Renal cortex interstitium (tissue), 11 donors: ENCODE results near the gene MLLT11. TPM values are rescaled to one million over a fixed set of nuclear protein-coding genes. Genes with fewer than 3 reads are reported as not detected.

ENCODE experiments used
- DNase-seq, 11 donors: peaks; one replicate each; pipeline ENCODE4 v3.0.0-alpha.2; 2013; ENCODE audit warnings: low read depth in 9 of 11, low spot score in 4 of 11; ENCODE audit errors: extremely low read depth in 1 of 11
- polyA plus RNA-seq, 3 donors: library from polyadenylated mRNA; unstranded; fragments of 120-200 nt; gene quantifications; one replicate each; pipeline ENCODE4 v1.2.1, GENCODE V29; 2013; ENCODE audit not compliant: insufficient read length in 3 of 3

Gene MLLT11
- polyA plus RNA-seq, 3 donors, result 22.6 to 26.7 (median 24.7) TPM

DNA sequence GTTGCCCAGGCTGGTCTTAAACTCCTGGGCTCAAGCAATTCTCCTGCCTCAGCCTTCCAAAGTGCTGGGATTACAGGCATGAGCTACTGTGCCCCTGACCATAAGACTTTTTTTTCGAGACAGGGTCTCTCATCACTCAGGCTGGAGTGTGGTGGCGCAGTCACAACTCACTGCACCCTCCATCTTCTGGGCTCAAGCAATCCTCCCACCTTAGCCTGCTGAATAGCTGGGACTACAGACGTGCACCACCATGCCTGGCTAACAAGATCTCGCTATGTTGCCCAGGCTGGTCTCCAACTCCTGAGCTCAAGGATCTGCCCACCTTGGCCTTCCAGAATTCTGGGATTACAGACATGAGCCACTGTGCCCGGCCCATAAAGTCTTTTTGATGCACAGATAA is 10.7 kb upstream of the MLLT11 start:
- no peak for DNase-seq

DNA sequence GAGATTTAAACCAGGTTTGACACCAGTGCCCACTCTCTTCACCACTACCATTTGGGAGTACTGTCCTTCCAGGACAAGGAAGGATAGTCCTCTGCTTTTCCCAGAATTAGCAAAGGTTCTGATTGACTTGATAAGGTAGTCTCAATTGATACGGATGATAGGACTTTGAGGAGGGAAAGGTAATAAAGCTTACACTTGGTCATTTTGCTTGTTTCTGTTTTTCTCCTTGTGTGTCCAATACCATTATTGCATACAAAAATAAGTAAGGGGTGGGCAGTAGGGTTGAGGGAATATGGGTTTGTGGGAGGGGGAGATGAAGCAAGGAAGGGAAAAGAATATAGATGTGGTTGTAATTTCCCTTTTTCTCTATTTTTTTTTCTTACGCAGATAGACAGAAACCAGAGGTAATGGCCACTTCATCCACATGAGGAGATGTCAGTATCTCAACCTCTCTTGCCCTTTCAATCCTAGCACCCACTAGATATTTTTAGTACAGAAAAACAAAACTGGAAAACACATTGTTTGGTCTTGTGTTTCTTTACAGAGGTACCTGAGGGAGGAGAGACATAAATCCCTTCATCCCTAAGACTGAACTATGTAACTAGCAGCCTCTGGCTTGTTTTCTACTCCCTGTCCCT is 10.0 kb upstream of the MLLT11 start:
- DNase-seq, result no peak

DNA sequence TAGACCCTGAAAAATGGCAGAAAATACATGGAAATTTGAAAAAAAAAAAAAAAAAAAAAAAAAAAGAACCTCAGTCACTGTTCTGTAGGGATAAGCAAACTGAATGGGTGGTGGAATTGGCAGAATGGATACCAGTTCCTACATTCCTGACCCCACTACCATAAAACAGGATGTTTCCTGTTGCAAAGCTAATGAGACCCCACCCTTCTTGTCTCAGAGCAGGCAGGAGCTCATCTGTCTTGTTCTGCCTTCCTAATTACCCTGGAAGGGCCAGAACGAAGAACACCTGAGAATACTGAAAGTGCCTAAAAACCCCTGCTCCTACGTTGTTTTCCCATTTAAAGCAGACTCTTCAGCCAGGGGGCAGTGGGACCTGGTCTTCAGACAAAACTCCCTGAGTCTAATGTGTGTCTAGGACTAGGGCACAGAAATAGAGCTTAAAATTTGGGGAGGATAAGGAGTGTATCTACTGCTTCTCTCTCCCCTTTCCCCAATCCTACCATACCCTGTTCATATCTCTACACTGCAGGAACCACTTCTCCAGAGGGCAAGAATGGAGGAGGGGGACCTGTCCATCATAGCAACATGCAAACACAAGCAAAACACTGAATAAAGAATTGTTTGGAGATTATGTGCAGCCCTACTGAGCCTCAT is 8.7 kb upstream of the MLLT11 start:
- no peak for DNase-seq

DNA sequence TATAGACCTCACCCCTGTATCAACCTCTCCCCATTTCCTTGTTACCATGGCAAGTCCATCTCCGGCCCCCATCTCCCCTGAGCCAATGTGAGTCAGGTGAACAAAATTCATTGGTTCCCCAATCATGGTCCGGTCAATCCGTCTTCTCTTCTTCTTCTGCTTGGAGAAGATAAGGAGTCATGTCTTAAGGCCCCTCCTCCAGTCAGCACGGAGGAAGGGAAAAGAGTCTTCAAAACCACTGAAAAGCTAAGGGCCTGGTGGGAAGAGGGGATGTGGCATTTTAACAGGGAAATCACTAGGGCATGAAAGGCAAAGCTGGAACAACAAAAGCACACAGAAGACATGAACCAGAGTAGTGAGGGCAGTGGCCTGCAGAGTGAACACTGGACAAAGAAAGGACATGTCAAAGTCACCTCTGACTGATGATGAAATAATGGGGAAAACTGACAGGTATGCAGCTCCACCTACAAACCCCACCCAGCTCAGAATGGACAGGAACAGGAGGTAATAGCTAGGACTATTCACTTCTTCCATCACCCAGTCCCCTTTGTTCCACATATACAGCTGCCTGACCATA is 5.1 kb upstream of the MLLT11 start:
- DNase-seq, result no peak

DNA sequence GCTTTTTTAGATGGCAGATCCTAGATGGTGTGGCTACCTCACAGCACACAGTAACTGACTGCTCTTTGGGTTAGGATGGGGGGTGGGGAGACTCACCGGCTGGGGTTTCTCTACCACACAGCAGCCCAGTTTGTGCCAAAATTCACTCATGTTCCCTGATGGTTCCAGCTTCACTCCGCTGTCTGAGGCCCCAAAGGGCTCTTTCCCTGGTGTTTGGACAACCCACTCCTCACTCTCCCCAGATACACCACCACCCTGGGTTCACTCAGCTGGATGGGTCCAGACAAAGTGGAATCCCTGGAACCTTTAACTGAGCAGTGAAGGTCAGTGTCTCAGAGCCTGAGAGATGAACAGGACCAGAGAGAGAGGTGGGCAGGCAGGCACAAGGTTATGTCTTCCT is 4.6 kb upstream of the MLLT11 start:
- no peak for DNase-seq

DNA sequence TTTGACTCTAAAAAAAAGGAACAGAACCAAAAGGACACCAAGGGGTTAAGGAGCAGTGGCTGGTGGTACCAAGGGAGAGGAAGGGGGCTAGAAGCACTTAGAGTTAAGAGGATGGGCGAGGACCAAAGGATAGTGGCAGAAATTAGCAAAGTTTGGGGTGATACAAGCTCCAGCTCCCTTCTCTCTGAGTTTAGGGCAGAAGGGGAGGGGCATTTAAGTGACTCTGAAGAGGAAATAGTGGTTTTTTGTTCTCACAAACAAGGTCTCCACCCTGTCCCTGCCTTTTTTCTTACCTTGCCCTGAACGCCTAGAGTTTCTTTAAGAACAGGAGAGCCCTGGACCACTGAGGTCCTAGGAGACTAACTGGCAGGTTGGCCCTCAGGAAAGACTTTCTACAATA is 4.0 kb upstream of the MLLT11 start:
- no peak for DNase-seq

DNA sequence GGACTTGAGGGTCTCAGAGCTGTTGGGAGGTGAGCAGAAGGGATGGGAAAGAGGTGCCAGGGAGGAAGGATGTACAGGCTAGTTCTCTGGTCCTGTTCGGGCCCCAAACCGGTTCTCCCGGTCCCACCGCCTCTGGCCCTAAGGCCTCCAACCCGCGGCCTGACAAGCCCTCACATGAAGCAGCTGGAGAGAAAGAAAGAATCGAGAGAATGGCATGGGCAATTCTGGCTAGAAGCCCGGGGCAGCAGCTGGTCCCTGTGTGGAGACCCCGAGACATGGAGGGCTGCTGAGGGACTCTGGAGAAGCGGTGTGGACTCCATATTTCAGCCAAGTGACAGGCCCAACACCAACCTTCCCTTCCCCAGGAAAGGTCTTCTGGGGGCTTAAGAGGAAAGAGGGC is 1.5 kb upstream of the MLLT11 start:
- DNase-seq, result peak in 5 of 11 donors; percentile 43 to 57 (median 54)

DNA sequence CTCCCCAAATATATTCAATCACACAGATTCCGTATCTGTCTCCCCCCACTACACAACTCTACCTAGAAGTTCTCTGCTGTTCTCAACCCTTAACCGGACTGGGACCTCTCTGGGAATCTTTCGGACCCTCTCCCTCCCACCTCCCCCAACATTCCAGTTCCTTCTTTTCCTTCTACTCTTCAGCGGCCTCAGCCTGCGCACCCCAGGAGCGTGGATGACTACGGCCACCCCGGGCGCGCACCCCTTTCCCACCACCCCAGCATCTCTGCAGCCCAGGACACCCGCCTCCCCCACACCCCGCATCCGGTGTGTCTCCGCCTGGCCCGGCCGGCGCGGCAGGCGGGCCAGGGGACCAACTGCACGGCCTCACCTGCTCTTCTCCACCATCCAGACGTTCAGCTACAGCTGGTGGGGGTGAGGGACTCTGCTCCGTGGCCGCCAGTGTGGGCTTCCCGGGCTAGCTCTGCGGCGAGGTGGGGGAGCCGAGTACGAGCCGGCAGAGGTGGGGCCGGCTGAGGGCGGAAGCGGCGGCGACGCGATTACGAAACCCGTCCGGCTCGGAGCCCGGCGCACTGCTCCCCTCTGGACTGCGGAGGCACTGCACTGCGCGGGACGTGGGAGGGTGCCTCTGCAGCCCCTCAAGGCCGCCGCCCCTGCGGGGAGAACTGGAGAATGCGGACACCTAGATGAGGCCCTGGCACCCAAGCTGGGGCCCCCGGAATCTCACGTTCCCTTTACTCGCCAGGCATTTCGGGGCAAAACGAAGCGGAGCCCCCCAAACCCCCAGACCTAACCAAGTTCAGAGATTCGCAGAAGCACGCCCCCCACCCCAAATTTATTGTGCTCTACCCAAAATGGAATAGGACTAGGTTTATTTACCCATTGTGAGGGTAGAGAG is 839 bp upstream of the MLLT11 start, which contains the start of gene CDC42SE1:
TSS of gene CDC42SE1 (minus strand) at position 514 of the 898 bp plus-strand sequence. CDS start 3,892 bp downstream, outside the sequence.
- DNase-seq, result peak in 10 of 11 donors; percentile 77 to 88 (median 84)

DNA sequence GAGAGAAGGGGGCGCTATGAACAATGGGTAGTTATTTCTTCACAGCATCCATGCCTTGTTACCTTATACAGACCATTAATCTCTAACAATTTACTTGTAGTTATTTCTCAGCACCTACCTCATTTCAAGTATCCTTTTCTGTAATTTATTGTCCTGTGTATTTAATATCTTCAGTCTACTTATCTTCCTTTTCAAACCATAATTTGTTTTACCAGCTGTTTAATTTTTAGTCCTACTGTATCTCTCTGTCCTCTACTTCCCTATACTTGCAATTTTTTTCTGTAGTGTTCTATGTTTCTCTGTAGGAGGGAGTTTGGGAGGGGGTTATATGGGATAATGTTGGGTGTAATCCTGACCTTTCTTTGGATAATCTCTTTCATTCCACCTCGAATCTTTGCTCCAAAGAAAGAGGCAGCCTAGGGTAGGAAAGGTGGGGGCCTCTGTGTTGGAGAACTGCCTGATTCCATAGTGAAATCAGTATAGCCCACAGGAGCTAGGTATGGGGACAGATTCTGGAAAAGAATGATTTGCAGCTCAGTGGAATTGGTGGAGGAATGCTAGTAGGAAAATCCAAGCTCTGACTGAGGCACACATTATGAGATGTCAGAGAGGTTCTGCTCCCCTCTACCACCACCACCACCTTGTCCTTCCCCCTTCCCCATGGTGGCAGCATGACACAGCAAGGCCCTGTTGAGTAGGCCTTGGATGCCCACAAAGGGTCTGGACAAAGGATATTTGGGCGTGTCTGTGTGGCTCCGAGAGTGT is 642 bp downstream of the MLLT11 start:
- DNase-seq, result no peak

DNA sequence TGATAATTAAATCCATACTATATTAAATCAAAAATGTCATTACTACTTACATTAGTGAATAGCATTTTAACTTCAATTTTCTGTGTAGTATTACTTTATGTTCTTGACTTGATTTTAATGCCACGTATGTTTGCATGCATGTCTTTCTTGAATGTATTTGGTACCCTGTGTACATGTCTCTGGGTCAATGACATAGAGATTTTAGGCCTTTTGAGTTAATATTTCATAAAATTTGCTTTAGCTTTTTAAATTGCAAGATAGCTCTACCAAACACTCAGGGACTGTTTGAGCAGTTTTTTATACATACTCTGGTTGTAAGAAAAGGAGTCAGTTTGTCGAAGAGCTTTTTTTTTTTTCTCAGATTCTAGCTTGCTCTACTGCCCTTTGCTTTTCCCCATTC is 1.5 kb downstream of the MLLT11 start:
- DNase-seq, result no peak

DNA sequence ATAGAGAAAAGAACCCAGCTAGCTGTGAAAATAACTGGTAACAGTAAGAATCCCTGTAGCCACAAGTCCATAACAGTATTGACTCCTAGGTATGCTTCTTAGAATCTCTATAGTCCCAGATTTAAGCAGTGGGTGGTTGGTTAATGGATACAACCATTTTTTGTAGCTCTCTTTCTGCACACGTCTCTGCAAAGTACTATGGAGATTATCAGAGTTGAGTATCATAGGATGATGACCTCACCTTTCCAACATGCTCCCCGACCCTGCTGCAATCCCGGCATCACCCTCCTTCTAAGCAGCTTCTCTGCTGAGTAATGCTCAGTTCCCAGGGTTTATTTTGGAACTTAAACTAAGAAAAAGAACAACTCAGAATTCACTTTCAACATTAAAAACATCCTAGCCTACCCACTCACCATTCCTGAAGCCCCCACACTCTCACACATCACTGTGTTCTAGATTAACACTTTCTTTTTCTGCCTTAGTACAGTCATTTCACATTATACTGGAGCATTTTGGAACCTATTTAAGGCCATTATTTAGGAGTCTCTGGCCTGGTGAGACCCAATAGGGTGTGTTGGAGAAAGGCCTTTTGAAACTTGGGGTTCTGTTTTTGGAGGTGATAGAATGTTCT is 2.7 kb downstream of the MLLT11 start:
- DNase-seq, result no peak

DNA sequence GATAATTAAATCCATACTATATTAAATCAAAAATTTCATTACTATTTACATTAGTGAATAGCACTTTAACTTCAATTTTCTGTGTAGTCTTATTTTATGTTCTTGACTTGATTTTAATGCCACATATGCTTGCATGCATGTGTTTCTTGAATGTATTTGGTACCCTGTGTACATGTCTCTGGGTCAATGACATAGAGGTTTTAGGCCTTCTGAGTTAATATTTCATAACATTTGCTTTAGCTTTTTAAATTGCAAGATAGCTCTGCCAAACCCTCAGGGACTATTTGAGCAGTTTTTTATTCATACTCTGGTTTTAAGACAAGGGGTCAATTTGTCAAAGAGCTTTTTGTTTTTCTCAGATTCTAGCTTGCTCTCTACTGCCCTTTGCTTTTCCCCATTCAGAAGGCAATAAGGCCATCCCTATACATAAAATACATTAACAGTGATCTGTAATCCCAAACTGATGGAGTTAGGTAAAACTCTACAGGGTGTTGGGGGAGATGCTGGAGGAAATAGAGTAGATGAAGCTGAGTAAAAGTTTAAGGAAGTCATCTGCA is 5.0 kb downstream of the MLLT11 start:
- DNase-seq, result no peak

DNA sequence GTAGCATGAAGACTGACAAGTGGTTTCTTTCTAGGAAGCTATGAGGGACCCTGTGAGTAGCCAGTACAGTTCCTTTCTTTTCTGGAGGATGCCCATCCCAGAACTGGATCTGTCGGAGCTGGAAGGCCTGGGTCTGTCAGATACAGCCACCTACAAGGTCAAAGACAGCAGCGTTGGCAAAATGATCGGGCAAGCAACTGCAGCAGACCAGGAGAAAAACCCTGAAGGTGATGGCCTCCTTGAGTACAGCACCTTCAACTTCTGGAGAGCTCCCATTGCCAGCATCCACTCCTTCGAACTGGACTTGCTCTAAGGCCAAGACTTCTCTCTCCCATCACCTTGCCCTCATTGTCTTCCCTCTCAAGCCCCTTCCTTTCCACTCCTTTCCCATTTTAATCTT is 7.0 kb downstream of the MLLT11 start:
- DNase-seq, result no peak

DNA sequence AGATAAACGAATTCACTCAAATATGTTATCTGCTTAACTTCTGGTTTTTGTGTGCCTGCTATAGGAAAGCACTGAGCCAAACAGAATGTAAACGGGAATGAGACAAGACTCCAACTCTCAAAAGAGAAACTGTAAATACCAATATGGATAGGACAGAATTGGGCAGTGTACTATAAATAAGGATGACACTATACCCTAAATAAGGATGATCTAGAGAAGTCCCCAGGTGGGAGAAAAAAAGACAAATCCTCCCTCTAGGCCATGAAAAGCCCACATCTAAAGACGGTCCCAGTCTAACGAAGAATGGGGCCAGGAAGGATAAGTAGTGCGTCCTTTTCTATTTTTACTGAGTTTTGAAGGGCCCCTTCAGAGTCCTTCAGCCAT is 8.9 kb downstream of the MLLT11 start:
- no peak for DNase-seq

DNA sequence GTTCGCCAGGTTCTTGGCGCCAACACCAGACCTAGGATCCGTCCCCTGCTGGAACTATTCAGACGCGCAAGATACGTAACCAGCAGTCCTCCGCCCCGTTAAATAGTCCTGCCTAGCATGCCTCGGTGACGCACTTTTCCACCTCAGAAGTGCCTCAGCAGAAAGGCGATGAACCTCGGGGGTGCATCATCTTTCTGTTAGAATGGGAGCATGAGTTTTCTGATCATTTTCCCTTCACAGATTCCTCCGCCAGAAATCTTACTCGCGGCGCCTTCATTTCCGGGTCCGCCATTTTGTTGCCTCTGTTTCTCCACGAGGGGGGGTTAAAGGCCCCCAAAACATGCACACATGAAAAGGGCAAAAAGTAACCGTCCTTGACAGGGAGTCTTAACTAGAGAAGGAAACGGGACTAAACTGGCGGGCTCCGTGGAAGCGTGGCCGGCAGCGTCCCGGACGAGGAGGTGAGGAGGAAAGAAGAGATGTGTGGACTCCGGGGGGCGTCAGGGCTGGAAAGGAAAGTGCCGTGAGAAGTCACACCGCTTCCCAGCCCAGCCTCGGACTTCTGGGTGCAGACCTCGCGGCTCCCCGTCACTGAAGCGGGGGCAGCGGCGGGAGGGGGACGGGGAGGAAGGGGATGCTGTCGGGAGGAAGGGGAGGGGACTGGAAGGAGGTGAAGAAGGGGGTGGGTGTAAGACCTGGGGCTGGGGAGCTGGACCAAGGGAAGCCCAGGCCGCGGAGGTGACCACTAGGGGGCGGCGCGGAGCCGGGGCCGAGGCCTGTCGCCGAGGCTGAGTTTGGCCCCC is 10.5 kb downstream of the MLLT11 start, which contains the start of gene GABPB2:
TSS of gene GABPB2 (plus strand) at position 288 of the 803 bp plus-strand sequence. CDS start 17,429 bp downstream, outside the sequence.
- peak in 10 of 11 donors; percentile 86 to 95 (median 89) for DNase-seq

DNA sequence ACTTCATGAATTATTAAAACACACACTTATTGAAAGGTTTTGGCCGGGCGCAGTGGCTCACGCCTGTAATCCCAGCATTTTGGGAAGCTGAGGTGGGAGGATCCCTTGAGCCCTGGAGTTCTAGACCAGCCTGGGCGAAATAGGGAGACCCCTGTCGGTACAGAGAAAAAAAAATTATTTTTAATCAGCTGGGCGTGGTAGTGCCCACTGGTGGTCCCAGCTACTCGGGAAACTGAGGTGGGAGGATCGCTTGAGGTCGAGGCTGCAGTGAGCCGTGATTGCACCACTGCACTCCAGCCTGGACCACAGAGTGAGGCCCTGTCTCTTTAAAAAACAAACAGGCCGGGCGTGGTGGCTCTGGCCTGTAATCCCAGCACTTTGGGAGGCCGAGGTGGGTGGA is 12.0 kb downstream of the MLLT11 start:
- DNase-seq, result no peak

DNA sequence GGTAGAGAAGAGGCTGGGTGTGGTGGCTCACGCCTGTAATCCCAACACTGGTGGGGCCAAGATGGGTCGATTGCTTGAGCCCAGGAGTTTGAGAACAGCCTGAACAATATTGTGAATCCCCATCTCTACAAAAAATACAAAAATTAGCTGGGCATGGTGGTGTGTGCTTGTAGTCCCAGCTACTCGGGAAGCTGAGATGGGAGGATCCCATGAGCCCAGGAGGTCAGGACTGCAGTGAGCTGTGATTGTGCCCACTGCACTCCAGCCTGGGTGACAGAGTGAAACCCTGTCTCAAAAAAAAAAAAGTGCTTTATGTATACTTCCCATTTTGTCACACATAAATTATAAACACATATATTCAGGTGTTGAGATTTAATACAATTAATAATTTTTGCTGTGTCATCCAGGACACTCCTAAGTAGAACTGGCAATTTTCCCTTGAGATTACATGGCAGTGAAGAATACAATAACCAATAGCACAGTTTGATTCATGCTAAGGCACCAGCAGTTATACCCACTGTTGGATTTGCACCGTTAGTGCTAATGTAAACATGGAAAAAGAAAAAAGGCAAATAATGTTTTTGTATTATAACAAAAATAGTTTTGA is 25.9 kb downstream of the MLLT11 start:
- no peak for DNase-seq
